Measurements from ENCODE around the gene SHROOM2.
"Not testable (repeated sequence)": the region's sequence is repeated elsewhere in the genome, so short reads cannot be mapped to it uniquely, and the experiment has no call there.

Gene SHROOM2

DNA sequence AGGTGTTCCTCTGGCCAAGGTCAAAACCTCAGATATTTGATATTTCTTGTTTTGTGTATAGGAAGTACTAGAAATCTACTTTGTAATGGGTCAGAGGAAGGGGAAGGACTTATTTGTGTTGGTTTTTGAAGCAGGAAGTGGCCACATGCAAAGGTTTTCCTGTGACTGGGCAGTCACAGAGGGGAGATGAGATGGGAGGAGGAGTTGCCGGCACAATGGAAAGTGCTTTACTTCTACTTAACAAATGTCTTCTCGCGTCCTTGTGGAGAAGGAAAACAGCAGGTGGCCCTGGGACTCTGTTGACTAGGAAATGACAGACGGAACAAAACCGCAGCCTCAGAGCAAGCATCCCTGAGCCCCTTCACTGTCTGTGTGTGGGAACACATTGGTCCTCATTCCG, 46.6 kb downstream of the SHROOM2 start:
- DNase-seq (ENCODE audit: low read depth), result no peak

DNA sequence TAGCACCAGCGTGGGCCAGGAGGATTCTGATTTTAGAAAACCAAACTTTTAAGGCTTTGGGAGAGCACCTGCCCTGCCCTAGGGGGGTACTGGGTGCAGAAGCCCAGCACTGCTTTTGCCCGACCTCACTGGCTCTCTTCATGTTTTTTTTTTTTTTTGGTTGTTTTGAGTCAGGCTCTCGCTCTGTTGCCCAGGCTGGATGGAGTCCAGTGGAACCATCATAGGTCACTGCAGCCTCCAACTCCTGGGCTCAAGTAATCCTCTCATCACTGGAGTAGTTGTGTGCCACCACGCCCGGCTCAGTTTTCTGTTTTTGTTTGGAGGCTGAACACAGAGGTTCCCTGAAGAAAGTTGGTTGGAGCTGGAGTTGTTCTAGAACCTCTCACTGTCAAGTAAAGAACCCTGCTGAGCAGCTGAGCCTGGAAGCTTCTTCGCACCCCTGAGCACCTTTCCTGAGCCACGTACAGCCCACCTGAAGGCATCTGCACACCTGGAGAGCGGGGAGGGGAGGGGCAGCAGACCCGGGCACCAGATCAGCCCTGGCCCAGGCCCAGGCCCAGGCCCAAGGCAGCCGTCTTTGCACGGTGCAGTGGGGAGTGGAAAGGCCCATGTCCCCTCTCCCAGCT, 49.5 kb downstream of the SHROOM2 start:
- DNase-seq (ENCODE audit: low read depth), result no peak

DNA sequence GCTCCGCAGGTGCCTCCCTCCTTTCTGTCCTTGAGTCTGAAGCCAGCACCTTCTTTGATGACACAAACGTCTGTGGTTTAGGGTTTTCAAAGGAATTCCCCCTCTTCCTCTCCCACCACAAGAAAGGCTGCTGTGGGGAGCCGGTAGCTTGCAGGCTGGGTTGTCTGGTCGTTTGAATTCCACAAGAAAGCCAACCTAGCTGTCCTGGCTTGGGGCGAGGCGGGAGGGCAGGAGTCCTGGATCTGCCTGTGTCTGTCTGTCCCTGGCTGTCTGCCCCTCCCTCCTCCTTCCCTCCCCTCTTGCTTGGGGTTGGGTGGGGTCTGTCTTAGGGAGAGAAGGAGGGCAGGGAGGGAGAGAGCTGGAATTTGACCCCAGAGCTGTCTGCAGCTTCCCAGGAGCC, 56.3 kb downstream of the SHROOM2 start:
- no peak for DNase-seq (ENCODE audit: low read depth)

GRCh38 chrX:9844936-9845577, 58.8 kb downstream of the SHROOM2 start:
- DNase-seq (ENCODE audit: low read depth), result no peak

DNA sequence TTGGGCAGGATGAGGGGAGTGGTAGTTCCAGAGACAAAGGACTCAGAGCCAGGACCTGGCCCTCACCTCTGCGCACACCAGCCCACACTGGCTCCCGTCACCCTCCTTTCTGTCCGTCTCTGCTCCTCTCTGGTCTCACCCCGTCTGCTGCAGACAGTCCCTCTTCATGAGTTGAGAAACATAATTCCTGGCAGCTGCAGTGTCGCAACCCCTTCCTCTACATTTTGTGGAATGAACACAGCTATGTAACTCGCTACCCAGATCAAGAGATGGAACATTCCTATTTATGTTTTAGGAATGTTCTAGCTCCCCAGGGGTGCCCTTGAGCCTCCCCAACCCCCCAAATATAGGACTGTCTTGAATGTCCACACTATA, 59.3 kb downstream of the SHROOM2 start:
- no peak for DNase-seq (ENCODE audit: low read depth)

GRCh38 chrX:9846631-9847030, 60.4 kb downstream of the SHROOM2 start:
- no peak for DNase-seq (ENCODE audit: low read depth)

- DNase-seq (ENCODE audit: low read depth), result no peak
Measured at GRCh38 chrX:9847071-9847470, 60.8 kb downstream of the SHROOM2 start.

- no peak for DNase-seq (ENCODE audit: low read depth)
Measured at GRCh38 chrX:9848718-9849479, 62.7 kb downstream of the SHROOM2 start.

GRCh38 chrX:9851890-9852289, 65.7 kb downstream of the SHROOM2 start:
- DNase-seq (ENCODE audit: low read depth), result no peak

- DNase-seq (ENCODE audit: low read depth), result no peak
Measured at GRCh38 chrX:9853307-9853706, 67.1 kb downstream of the SHROOM2 start.

GRCh38 chrX:9855561-9856283, 69.5 kb downstream of the SHROOM2 start:
- DNase-seq (ENCODE audit: low read depth), result no peak

GRCh38 chrX:9856588-9856987, 70.4 kb downstream of the SHROOM2 start:
- no peak for DNase-seq (ENCODE audit: low read depth)

DNA sequence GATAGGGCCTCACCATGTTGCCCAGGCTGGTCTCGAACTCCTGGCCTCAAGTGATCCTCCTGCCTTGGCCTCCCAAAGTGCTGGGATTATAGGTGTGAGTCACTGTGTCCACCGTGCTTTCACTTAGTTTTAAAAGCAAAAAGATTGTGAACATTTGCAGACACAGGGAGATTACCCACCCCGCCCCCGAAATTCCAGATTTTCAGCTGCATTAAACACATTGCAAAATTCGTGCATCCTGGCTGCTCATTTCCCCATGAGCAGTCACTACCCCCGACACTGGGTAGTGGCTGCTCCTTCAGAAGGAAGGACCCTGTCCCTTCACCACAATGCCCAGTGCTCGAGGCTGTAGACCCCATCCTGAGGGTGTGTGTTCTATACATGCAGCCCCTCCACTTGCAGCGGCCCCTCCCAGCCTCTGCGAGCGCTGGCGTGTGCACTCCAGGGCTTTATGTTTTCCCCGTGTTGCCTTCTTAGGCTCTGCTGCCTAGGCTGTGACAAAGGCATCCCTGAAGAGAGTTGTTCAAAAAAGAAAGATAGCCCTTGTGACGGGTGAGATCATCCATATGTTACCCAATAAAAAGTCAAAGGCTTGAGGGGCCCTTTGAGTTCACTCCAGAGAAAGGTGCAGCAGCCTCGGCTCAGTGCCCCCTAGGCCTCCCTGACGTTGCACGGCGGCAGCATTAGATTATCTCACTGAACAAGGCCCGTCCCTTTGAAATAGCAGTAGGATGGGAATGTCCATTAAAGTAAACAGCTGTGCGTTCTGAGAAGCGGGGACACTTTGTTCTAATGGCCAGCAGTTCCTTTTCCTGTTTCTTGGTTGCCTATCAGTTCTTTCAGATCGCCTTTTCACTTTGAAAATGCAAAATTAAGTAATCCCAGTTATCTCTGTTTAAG, 71.6 kb downstream of the SHROOM2 start:
- DNase-seq (ENCODE audit: low read depth), result no peak

GRCh38 chrX:9858684-9859083, 72.5 kb downstream of the SHROOM2 start:
- DNase-seq (ENCODE audit: low read depth), result not testable (repeated sequence)

DNA sequence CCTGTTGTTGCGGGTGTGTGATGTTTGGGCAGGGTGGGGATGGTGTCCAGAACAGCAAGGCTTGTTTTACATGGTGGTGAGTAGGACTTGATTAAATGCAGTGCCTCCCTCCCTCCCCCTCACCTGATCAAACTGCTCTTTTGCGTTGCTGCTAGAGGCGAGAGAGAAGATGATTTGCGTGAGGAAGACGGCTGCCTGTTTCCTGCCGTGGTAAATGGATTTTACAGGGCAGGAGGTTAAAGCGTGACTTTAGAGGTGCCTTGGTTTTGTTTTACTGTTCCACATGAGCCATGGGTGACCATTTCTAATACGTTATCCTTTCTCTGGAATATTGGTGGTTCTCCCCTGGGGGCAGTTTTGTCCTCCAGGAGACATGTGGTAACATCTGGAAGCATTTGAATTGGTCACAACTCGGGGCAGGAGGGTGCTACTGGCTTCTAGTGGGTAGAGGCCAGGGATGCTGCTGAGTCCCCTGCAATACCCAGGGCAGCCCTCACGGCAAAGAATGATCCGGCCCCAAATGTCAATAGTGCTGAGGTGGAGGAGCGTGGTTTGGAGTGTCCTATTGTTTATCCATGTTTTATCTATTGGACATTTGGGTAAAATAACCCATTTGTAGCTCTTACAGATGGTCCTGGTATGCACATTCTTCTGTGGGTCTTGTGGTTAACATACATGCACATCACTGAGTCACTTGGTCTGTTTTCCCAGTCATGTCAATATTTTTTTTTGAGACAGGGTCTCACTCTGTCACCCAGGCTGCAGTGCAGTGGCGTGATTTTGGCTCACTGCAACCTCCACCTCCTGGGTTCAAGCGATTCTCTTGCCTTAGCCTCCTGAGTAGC, 73.7 kb downstream of the SHROOM2 start:
- no peak for DNase-seq (ENCODE audit: low read depth)

DNA sequence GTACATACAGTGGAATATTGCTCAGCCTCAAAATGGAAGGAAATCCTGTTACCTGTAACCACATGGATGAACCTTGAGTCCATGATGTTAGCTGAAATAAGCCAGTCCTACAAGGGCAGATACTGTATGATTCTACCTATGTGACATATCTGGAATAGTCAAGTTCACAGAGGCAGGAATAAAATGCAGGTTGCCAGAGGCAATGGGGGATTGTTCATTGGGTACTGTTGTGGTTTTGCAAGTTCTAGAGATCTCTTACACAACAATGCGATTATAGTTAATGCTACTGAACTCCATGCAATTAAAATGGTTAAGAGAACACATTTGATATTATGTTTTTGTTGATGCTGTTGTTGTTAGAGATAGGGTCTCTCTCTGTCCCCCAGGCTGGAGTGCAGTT, 74.6 kb downstream of the SHROOM2 start:
- DNase-seq (ENCODE audit: low read depth), result no peak

GRCh38 chrX:9861711-9862110, 75.5 kb downstream of the SHROOM2 start:
- DNase-seq (ENCODE audit: low read depth), result no peak

GRCh38 chrX:9862525-9862924, 76.3 kb downstream of the SHROOM2 start:
- DNase-seq (ENCODE audit: low read depth), result no peak

GRCh38 chrX:9862953-9863352, 76.7 kb downstream of the SHROOM2 start:
- DNase-seq (ENCODE audit: low read depth), result no peak

DNA sequence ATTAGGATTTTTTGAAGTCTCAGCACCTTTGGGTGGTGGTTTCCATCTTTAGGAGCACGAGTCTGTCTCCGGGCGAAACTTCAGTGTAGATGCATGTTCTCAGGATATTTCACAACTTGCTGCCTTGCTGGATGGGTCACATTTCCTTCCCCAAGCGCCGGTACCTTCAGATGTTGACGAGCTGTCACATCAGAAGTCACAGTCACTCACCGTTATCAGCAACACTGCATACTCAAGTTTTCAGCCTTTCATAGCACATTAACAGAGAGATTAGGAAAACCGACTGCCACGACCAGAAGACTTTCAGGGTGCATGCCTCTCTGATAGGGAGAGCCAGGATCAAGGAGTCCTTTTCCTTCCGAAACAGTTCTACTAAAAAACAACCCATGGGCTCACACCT, 77.8 kb downstream of the SHROOM2 start:
- DNase-seq (ENCODE audit: low read depth), result no peak

Measured in activated gamma-delta T cell treated with anti-CD3 and anti-CD28 coated beads, Interleukin-2, amount 50 U/mL, for 16 hours (primary cell).